OCI-LY3 (cell line): ENCODE measurements around the gene LRTM2.

Experiments
- H2AFZ ChIP-seq: fragments of 200-600, 300-600 bp; shearing (Covaris generic); 2 replicates; pipeline ENCODE4 v1.6.0; 2014; ENCODE audit warnings: antibody characterized with exemption, low read depth, low read length
- H3K27ac ChIP-seq: fragments of 200-600, 300-600 bp; sonication (generic); 2 replicates; pipeline ENCODE4 v1.5.1; 2014; ENCODE audit warnings: mild to moderate bottlenecking, low read length, moderate library complexity, mixed read lengths
- H3K27me3 ChIP-seq: fragments of 200-600, 300-600 bp; sonication (generic); 2 replicates; pipeline ENCODE4 v1.6.1; 2014; ENCODE audit warnings: low read depth, low read length, mixed read lengths
- H3K36me3 ChIP-seq: fragments of 200-600, 300-600 bp; sonication (generic); replicated peaks from 2 replicates; pipeline ENCODE3; 2014; ENCODE audit warnings: low read depth, low read length, mixed read lengths
- H3K4me1 ChIP-seq: fragments of 300-600, 200-600 bp; sonication (generic); 2 replicates; pipeline ENCODE4 v1.6.1; 2014; ENCODE audit warnings: low read length, mixed read lengths
- H3K4me2 ChIP-seq: fragments of 200-600, 300-600 bp; sonication (generic); 2 replicates; pipeline ENCODE4 v1.6.1; 2014; ENCODE audit warnings: low read length, mixed read lengths
- H3K4me3 ChIP-seq: fragments of 300-600, 200-600 bp; sonication (generic); 2 replicates; pipeline ENCODE4 v1.5.1; 2014; ENCODE audit warnings: antibody characterized with exemption, mild to moderate bottlenecking, low read length, moderate library complexity
- H3K79me2 ChIP-seq: fragments of 300-600, 200-600 bp; shearing (Covaris generic); 2 replicates; pipeline ENCODE4 v1.6.1; 2014; ENCODE audit warnings: mild to moderate bottlenecking, low read length, mixed read lengths
- H3K9ac ChIP-seq: fragments of 300-600, 200-600 bp; shearing (Covaris generic); 2 replicates; pipeline ENCODE4 v1.6.0; 2014; ENCODE audit warnings: mild to moderate bottlenecking, low read length, moderate library complexity
- H3K9me3 ChIP-seq: fragments of 200-600, 300-600 bp; shearing (Covaris generic); 2 replicates; pipeline ENCODE4 v1.6.1; 2014; ENCODE audit warnings: low read length, mixed read lengths; ENCODE audit not compliant: insufficient read depth
- H4K20me1 ChIP-seq: fragments of 200-600, 300-600 bp; sonication (generic); 2 replicates; pipeline ENCODE4 v1.6.1; 2016; ENCODE audit warnings: low read length, mixed read lengths; ENCODE audit not compliant: insufficient read depth
- EZH2phosphoT487 ChIP-seq: fragments of 200-600 bp; shearing (Covaris generic); IDR thresholded peaks from 2 replicates; pipeline ENCODE4 v1.6.1; 2018; ENCODE audit warnings: antibody characterized with exemption, mixed run types, low read depth
- TF ChIP-seq, protein P1 (sequence below): fragments of 200-600, 300-600 bp; sonication (generic); IDR thresholded peaks from 2 replicates; pipeline ENCODE4 v1.5.1; 2014; ENCODE audit warnings: antibody characterized with exemption, low read length, low read depth

Gene LRTM2

DNA sequence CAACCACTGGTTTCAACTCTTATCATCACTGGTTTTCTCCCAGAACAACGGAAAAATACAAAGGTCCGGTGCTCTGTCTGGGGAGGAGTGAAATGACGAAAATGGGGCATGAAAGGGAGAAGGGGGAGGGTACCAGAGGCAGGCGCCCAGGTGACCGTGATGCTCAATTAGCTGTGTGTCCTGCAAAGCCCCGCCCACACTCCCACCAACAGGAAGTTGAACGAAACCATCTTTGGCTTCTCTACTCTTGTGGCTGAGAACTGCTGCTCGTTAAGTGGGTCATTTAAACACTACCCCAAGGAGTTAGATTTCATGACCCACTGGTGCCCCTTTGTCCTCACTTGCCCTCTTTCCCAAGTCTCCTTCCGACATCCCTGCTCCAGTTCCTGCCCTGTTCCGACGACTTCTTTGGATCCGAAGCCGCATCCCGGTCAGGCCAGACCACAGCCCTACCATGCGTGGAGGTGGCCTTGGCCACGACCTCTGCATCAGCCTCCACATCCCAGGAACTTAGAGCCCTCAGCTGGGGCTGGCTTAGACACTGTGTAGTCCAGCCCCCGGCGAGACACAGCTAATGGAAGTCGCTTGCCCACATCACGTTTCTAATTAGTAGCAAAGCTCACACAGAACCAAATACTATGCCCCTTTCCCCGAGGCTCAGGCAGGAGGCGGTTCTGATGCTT lies 11.4 kb upstream of the LRTM2 start:
- H3K9ac ChIP-seq: no peak overlapping the region

DNA sequence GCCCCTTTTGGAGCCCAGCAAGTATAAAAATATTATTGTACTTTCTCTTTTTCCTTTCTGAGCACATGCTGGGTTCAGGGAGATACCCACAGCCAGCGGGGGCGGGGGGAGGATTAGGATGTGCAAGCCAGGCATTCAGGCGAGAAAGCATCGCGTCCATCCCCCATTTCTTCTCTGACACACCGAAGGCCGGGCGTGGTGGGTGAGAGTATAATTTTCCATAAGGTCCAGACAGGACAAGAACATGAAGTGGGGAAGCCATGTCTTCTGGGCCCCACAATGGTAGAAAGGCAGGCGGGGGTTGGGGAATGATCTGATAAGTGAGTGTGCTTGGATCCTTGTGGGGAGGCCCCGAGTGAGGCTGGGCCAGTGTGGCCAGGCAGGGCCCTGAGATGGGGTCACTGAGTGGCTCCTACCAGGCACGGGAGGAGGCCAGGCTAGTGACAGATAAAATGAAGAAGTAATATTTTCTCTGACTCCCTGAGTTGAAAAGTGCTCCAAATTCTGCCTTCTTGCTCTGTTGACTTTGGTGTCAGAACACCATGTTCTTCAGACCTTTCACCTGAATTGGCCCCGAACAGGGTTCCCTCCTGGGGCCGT lies 10.7 kb upstream of the LRTM2 start:
- H4K20me1 ChIP-seq: no peaks in the 10 kb centered on the region
- no peaks in the 10 kb centered on the region for H3K9me3 ChIP-seq
- TF ChIP-seq EZH2phosphoT487: no peak
- TF ChIP-seq, protein P1, sequence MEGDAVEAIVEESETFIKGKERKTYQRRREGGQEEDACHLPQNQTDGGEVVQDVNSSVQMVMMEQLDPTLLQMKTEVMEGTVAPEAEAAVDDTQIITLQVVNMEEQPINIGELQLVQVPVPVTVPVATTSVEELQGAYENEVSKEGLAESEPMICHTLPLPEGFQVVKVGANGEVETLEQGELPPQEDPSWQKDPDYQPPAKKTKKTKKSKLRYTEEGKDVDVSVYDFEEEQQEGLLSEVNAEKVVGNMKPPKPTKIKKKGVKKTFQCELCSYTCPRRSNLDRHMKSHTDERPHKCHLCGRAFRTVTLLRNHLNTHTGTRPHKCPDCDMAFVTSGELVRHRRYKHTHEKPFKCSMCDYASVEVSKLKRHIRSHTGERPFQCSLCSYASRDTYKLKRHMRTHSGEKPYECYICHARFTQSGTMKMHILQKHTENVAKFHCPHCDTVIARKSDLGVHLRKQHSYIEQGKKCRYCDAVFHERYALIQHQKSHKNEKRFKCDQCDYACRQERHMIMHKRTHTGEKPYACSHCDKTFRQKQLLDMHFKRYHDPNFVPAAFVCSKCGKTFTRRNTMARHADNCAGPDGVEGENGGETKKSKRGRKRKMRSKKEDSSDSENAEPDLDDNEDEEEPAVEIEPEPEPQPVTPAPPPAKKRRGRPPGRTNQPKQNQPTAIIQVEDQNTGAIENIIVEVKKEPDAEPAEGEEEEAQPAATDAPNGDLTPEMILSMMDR: no peak
- H2AFZ ChIP-seq: no peak overlapping the region
- no peaks in the 10 kb centered on the region for H3K36me3 ChIP-seq
- H3K4me1 ChIP-seq: peaks cover 23% of the 10 kb centered on the region
- no peak overlapping the region for H3K27ac ChIP-seq
- no peak overlapping the region for H3K4me3 ChIP-seq
- no peaks in the 10 kb centered on the region for H3K79me2 ChIP-seq
- peaks cover 9% of the 10 kb centered on the region; the same call in 1 of the 2 replicates for H3K27me3 ChIP-seq
- H3K9ac ChIP-seq: no peak overlapping the region
- no peak overlapping the region for H3K4me2 ChIP-seq

More for the DNA sequence above, 11.4 kb upstream of the LRTM2 start:
- Histone ChIP-seq H3K9me3 (no peaks in the 10 kb centered on the region), H2AFZ (no peak overlapping the region), H3K36me3 (no peaks in the 10 kb centered on the region), H3K4me2 (no peak overlapping the region), H3K27me3 (peaks cover 2% of the 10 kb centered on the region; the same call in 1 of the 2 replicates), H3K4me1 (peaks cover 28% of the 10 kb centered on the region), H4K20me1 (no peaks in the 10 kb centered on the region), H3K27ac (no peak overlapping the region), H3K4me3 (no peak overlapping the region), H3K79me2 (no peaks in the 10 kb centered on the region)
- no peak for TF ChIP-seq EZH2phosphoT487
- TF ChIP-seq, protein P1: no peak

GRCh38 chr12:1810201-1810930 lies 10.0 kb upstream of the LRTM2 start:
- Histone ChIP-seq H2AFZ (no peak overlapping the region), H3K4me3 (no peak overlapping the region), H3K36me3 (no peaks in the 10 kb centered on the region), H3K79me2 (no peaks in the 10 kb centered on the region), H3K9me3 (no peaks in the 10 kb centered on the region), H3K4me1 (peaks cover 20% of the 10 kb centered on the region), H3K27me3 (peaks cover 14% of the 10 kb centered on the region; the same call in 1 of the 2 replicates), H3K27ac (no peak overlapping the region), H4K20me1 (no peaks in the 10 kb centered on the region), H3K4me2 (no peak overlapping the region), H3K9ac (no peak overlapping the region)
- TF ChIP-seq, protein P1: no peak
- TF ChIP-seq EZH2phosphoT487: no peak

DNA sequence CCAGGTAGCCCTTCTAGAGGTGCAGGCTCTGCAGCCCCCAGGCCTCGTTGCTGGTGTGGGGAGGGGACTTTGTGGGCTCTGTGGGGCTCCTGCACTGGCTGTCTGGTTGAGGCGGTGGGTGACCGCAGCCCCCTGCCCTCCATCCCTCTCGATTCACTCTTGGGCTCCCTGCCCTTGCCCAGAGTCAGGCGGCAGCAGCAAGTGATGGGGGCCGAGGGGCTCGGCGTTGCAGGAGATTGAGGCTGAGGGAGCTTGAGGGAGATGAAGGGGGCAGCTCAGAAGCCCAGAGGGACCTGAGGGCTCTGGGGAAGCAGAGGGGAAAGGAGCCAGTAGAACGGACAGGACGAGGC lies 9.5 kb upstream of the LRTM2 start:
- Histone ChIP-seq H2AFZ (no peak overlapping the region), H3K4me2 (no peak overlapping the region), H3K27ac (no peak overlapping the region), H3K36me3 (no peaks in the 10 kb centered on the region), H3K4me3 (no peak overlapping the region), H3K27me3 (peaks cover 19% of the 10 kb centered on the region; the same call in 1 of the 2 replicates), H4K20me1 (no peaks in the 10 kb centered on the region), H3K4me1 (peaks cover 20% of the 10 kb centered on the region), H3K9me3 (no peaks in the 10 kb centered on the region), H3K79me2 (no peaks in the 10 kb centered on the region), H3K9ac (no peak overlapping the region)
- no peak for TF ChIP-seq EZH2phosphoT487
- TF ChIP-seq, protein P1: no peak
